PC-9 (cell line): ENCODE measurements around the gene APCDD1. TPM values are rescaled to one million over a fixed set of nuclear protein-coding genes. Genes with fewer than 3 reads are reported as not detected.

Experiments used
- BruUV-seq: library from RNA; stranded (reverse); fragments of 400-500 nt; replicated peaks from 2 replicates; lab custom pipeline; 2021; lab: Mats Ljungman, UMichigan
- CTCF ChIA-PET: fragments of 300-600 bp; sonication (Branson Sonifier 250); formaldehyde crosslinking; loops from one replicate; lab custom pipeline; 2022; ENCODE audit warnings: antibody characterized with exemption; lab: Charles Lee
- POLR2A ChIA-PET: fragments of 300-600 bp; sonication (Branson Sonifier 250); formaldehyde crosslinking; loops from one replicate; lab custom pipeline; 2022; ENCODE audit warnings: antibody characterized with exemption; ENCODE audit not compliant: unreplicated experiment; lab: Charles Lee
- DNase-seq, 2 experiments: peaks; one replicate each; pipeline versions ENCODE4 v3.0.0 to v3.0.0-alpha.2; 2015 to 2022; ENCODE audit warnings: mixed read lengths in 1 of 2
- H2AFZ ChIP-seq: fragments of 200-600 bp; sonication (generic); 2 replicates; pipeline ENCODE4 v1.8.1; 2017; ENCODE audit warnings: antibody characterized with exemption
- H3F3A ChIP-seq: fragments of 200-600 bp; sonication (generic); 2 replicates; pipeline ENCODE4 v1.8.1; 2017; ENCODE audit warnings: antibody characterized with exemption, mild to moderate bottlenecking, low read depth; ENCODE audit not compliant: insufficient read depth
- H3K27ac ChIP-seq: fragments of 200-600 bp; sonication (generic); 2 replicates; pipeline ENCODE4 v1.6.1; 2016; ENCODE audit warnings: mixed run types
- H3K27me3 ChIP-seq: fragments of 200-600 bp; sonication (generic); 2 replicates; pipeline ENCODE4 v1.6.1; 2016; ENCODE audit warnings: low read depth, mixed run types; ENCODE audit not compliant: insufficient read depth
- H3K36me3 ChIP-seq: fragments of 200-600 bp; sonication (generic); 2 replicates; pipeline ENCODE4 v1.6.1; 2016; ENCODE audit warnings: low read depth, mixed run types
- H3K4me1 ChIP-seq: fragments of 200-600 bp; sonication (generic); replicated peaks from 2 replicates; pipeline ENCODE4 v1.6.1; 2016; ENCODE audit warnings: mixed run types; ENCODE audit not compliant: insufficient read depth
- H3K4me2 ChIP-seq: fragments of 200-600 bp; sonication (generic); 2 replicates; pipeline ENCODE4 v1.6.1; 2017; ENCODE audit warnings: mixed run types
- H3K4me3 ChIP-seq: fragments of 200-600 bp; sonication (generic); 2 replicates; pipeline ENCODE4 v1.6.1; 2016; ENCODE audit warnings: mixed run types
- H3K79me2 ChIP-seq: fragments of 200-600 bp; sonication (generic); 2 replicates; pipeline ENCODE4 v1.6.1; 2017; ENCODE audit warnings: low read depth, mixed run types
- H3K9me2 ChIP-seq: fragments of 200-600 bp; sonication (generic); 2 replicates; pipeline ENCODE4 v1.8.1; 2017; ENCODE audit warnings: mild to moderate bottlenecking; ENCODE audit not compliant: insufficient read depth
- H3K9me3 ChIP-seq: fragments of 200-600 bp; sonication (generic); 2 replicates; pipeline ENCODE4 v1.8.1; 2016; ENCODE audit warnings: low read depth; ENCODE audit not compliant: insufficient read depth
- H4K20me1 ChIP-seq: fragments of 200-600 bp; sonication (generic); 2 replicates; pipeline ENCODE4 v1.8.1; 2017; ENCODE audit not compliant: insufficient read depth
- CTCF ChIP-seq: fragments of 200-600 bp; sonication (generic); conservative IDR thresholded peaks from 2 replicates; pipeline ENCODE4 v1.6.1; 2017; ENCODE audit warnings: mixed run types, antibody characterized with exemption, mild to moderate bottlenecking, moderate library complexity
- EZH2 ChIP-seq: fragments of 200-600 bp; sonication (generic); IDR thresholded peaks from 2 replicates; pipeline ENCODE4 v1.8.0; 2017; ENCODE audit warnings: antibody characterized with exemption, low read depth
- intact Hi-C: fragments of 100-400 bp; cut with micrococcal nuclease; formaldehyde crosslinking; loops from one replicate; pipeline ENCODE4 v1.10.0; 2022; ENCODE audit not compliant: unreplicated experiment
- total RNA-seq: library from RNA; stranded (reverse); gene quantifications from 2 replicates; pipeline ENCODE4 v1.2.3, GENCODE V29; 2021

Gene APCDD1
- total RNA-seq, 1 experiment from 2014 or later: not detected

- no peak overlapping the region for H3K4me3 ChIP-seq
- H3K4me1 ChIP-seq: no peaks in the 10 kb centered on the region
- no TSS peak for BruUV-seq
- H3K9me3 ChIP-seq: no peaks in the 10 kb centered on the region
- no peak for DNase-seq
- intact Hi-C loops: no loop called here
- no peaks in the 10 kb centered on the region for H4K20me1 ChIP-seq
- no peaks in the 10 kb centered on the region for H3K9me2 ChIP-seq
- peaks cover 3% of the 10 kb centered on the region; the same call in 1 of the 2 replicates for H3K27me3 ChIP-seq
- H3F3A ChIP-seq: no peaks in the 10 kb centered on the region
- H3K4me2 ChIP-seq: no peak overlapping the region
- no peak overlapping the region for H3K27ac ChIP-seq
- TF ChIP-seq CTCF (no peak), EZH2 (no peak)
- H3K36me3 ChIP-seq: no peaks in the 10 kb centered on the region
- CTCF ChIA-PET: no interaction called here
- H2AFZ ChIP-seq: no peak overlapping the region
- POLR2A ChIA-PET: no interaction called here
- H3K79me2 ChIP-seq: no peaks in the 10 kb centered on the region
These were observed 19.9 kb downstream of the APCDD1 start for GRCh38 chr18:10474309-10474708.

GRCh38 chr18:10475276-10475653 lies 20.8 kb downstream of the APCDD1 start:
- TF ChIP-seq CTCF (no peak), EZH2 (no peak)
- ChIA-PET CTCF (no interaction called here), POLR2A (interaction anchor here (0.6 kb wide), 1 partner anchor 16 kb away, joined by 15 read pairs; no protein-coding TSS in a partner anchor)
- no peaks in the 10 kb centered on the region for H3K4me1 ChIP-seq
- no peaks in the 10 kb centered on the region for H3K9me3 ChIP-seq
- intact Hi-C loops: no loop called here
- no peak overlapping the region for H3K4me3 ChIP-seq
- no TSS peak for BruUV-seq
- H3K36me3 ChIP-seq: no peaks in the 10 kb centered on the region
- DNase-seq: no peak
- no peaks in the 10 kb centered on the region for H4K20me1 ChIP-seq
- peaks cover 3% of the 10 kb centered on the region; the same call in 1 of the 2 replicates for H3K27me3 ChIP-seq
- H3F3A ChIP-seq: no peaks in the 10 kb centered on the region
- no peaks in the 10 kb centered on the region for H3K9me2 ChIP-seq
- H3K4me2 ChIP-seq: no peak overlapping the region
- H3K27ac ChIP-seq: no peak overlapping the region
- no peaks in the 10 kb centered on the region for H3K79me2 ChIP-seq
- no peak overlapping the region for H2AFZ ChIP-seq

GRCh38 chr18:10475654-10476291 lies 21.3 kb downstream of the APCDD1 start:
- no peak for TF ChIP-seq CTCF
- TF ChIP-seq EZH2: no peak
- no peaks in the 10 kb centered on the region for H3K9me3 ChIP-seq
- no TSS peak for BruUV-seq
- H3K27ac ChIP-seq: no peak overlapping the region
- intact Hi-C loops: no loop called here
- no peak for DNase-seq
- no peaks in the 10 kb centered on the region for H3K79me2 ChIP-seq
- no peaks in the 10 kb centered on the region for H3F3A ChIP-seq
- H3K4me2 ChIP-seq: no peak overlapping the region
- ChIA-PET CTCF (no interaction called here), POLR2A (interaction anchor here (0.6 kb wide), 1 partner anchor 16 kb away, joined by 15 read pairs; no protein-coding TSS in a partner anchor)
- no peaks in the 10 kb centered on the region for H3K4me1 ChIP-seq
- H3K27me3 ChIP-seq: peaks cover 3% of the 10 kb centered on the region; the same call in 1 of the 2 replicates
- H3K9me2 ChIP-seq: no peaks in the 10 kb centered on the region
- H3K36me3 ChIP-seq: no peaks in the 10 kb centered on the region
- H2AFZ ChIP-seq: no peak overlapping the region
- H3K4me3 ChIP-seq: no peak overlapping the region
- H4K20me1 ChIP-seq: no peaks in the 10 kb centered on the region
